Fibroblast of skin of scalp (primary cell): ENCODE results near the gene PSTPIP1.

ENCODE experiments used
- DNase-seq: peaks from one replicate; pipeline ENCODE4 v3.0.0-alpha.2; 2013

The PSTPIP1 gene

GRCh38 chr15:76978522-76979330 is 16.2 kb upstream of the PSTPIP1 start:
- DNase-seq, result no peak

GRCh38 chr15:76979331-76979925 is 15.5 kb upstream of the PSTPIP1 start:
- DNase-seq, result no peak

- no peak for DNase-seq
These were observed 14.9 kb upstream of the PSTPIP1 start for GRCh38 chr15:76979996-76980520.

- DNase-seq, result no peak
These were observed 12.6 kb upstream of the PSTPIP1 start for GRCh38 chr15:76982356-76982755.

- DNase-seq, result no peak
These were observed 12.2 kb upstream of the PSTPIP1 start for GRCh38 chr15:76982756-76983155.

- DNase-seq, result peak; percentile 36
These were observed 11.1 kb upstream of the PSTPIP1 start for GRCh38 chr15:76983590-76984375.

- no peak for DNase-seq
These were observed 8.2 kb upstream of the PSTPIP1 start for GRCh38 chr15:76986743-76987142.

- DNase-seq, result no peak
These were observed 7.7 kb upstream of the PSTPIP1 start for GRCh38 chr15:76987276-76987675.

- DNase-seq, result no peak
These were observed 6.7 kb upstream of the PSTPIP1 start for GRCh38 chr15:76987896-76988860.

- DNase-seq, result no peak
These were observed 5.8 kb upstream of the PSTPIP1 start for GRCh38 chr15:76988867-76989780.

- DNase-seq, result no peak
These were observed 3.9 kb upstream of the PSTPIP1 start for GRCh38 chr15:76991048-76991447.

- no peak for DNase-seq
These were observed 2.9 kb upstream of the PSTPIP1 start for GRCh38 chr15:76991741-76992645.

GRCh38 chr15:76993114-76993725 is 1.7 kb upstream of the PSTPIP1 start:
- DNase-seq, result no peak

GRCh38 chr15:76994001-76994400 is 925 bp upstream of the PSTPIP1 start:
- no peak for DNase-seq

- no peak for DNase-seq
These were observed 430 bp upstream of the PSTPIP1 start for GRCh38 chr15:76994496-76994895.

- DNase-seq, result no peak
These were observed 1.2 kb downstream of the PSTPIP1 start for GRCh38 chr15:76996076-76996525.

GRCh38 chr15:76996526-76997401 is 1.8 kb downstream of the PSTPIP1 start:
- DNase-seq, result peak; percentile 23

GRCh38 chr15:76998663-76999285 is 3.8 kb downstream of the PSTPIP1 start:
- no peak for DNase-seq
